Activated naive CD4-positive, alpha-beta T cell treated with anti-CD3 and anti-CD28 coated beads, Interleukin-2, amount 10 ng/mL, durations not matched to agents 7 days and 5 days (primary cell): ENCODE results near the gene ANKK1.

Experiments used
- CTCF ChIA-PET: fragments of 350-600 bp; sonication (Branson Sonifier 250); formaldehyde crosslinking; loops from one replicate; lab custom pipeline; 2021; ENCODE audit warnings: antibody characterized with exemption; lab: Charles Lee
- DNase-seq: peaks from one replicate; pipeline ENCODE4 v3.0.0-alpha.2; 2020
- H3K27ac Mint-ChIP-seq: one replicate; pipeline ENCODE4 v1.8.0; 2021; ENCODE audit warnings: mild to moderate bottlenecking, moderate library complexity, mixed read lengths
- H3K27me3 Mint-ChIP-seq: one replicate; pipeline ENCODE4 v1.8.0; 2021; ENCODE audit warnings: mild to moderate bottlenecking, mixed read lengths
- H3K36me3 Mint-ChIP-seq: one replicate; pipeline ENCODE4 v1.8.0; 2021; ENCODE audit warnings: mixed read lengths
- H3K4me1 Mint-ChIP-seq: one replicate; pipeline ENCODE4 v1.8.0; 2021; ENCODE audit warnings: mixed read lengths
- H3K4me3 Mint-ChIP-seq: one replicate; pipeline ENCODE4 v1.8.0; 2021; ENCODE audit warnings: mild to moderate bottlenecking, moderate library complexity, mixed read lengths
- H3K9me3 Mint-ChIP-seq: one replicate; pipeline ENCODE4 v1.8.0; 2021; ENCODE audit warnings: mixed read lengths

Gene ANKK1

DNA sequence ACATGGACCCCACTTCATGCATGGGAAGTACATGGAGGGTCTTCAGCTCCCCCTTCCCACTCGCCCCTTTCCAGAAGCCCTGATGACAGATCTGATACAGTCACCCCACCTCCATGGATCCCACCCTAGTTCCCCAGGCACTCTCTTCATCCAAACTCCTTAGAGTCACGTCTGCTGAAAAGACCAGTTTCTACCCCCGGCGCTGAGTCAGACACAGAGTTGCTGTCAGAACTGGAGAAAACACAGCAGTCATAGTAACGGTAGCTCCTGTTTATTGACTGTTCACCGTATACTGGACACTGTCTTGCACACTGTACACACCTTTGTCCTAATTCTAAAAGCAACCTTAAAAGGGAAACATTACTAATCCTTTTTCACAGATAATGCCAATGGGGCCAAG, 58.5 kb downstream of the ANKK1 start:
- DNase-seq = no peak
- Mint-ChIP-seq H3K4me1 (no peaks in the 10 kb centered on the region), H3K27ac (no peak overlapping the region), H3K9me3 (no peaks in the 10 kb centered on the region), H3K27me3 (peaks cover 20% of the 10 kb centered on the region), H3K36me3 (no peaks in the 10 kb centered on the region), H3K4me3 (no peak overlapping the region)
- CTCF ChIA-PET = no interaction called here

DNA sequence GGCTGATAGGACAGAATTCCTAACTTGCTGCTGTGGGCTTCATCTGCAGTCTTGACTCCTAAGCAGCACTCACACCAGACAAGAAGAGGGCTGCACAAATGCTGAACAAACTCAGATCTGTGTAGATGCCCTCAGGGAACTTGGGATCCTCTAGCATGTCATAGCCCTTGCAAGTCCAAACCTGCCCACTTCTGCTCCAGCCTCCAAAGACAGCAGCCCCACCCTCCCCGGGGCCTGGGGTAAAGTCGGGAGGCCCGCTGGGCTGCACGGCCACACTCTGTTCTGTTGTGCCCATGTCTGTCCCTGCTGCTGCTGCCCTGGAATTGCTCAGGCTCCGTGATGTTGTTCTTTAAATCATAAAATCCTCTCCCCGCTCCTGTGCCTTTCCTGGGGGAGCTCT, 59.4 kb downstream of the ANKK1 start:
- H3K36me3 Mint-ChIP-seq = no peaks in the 10 kb centered on the region
- DNase-seq = no peak
- H3K4me3 Mint-ChIP-seq = no peak overlapping the region
- no peaks in the 10 kb centered on the region for H3K4me1 Mint-ChIP-seq
- CTCF ChIA-PET = no interaction called here
- no peak overlapping the region for H3K27ac Mint-ChIP-seq
- no peaks in the 10 kb centered on the region for H3K9me3 Mint-ChIP-seq
- H3K27me3 Mint-ChIP-seq = peaks cover 22% of the 10 kb centered on the region

DNA sequence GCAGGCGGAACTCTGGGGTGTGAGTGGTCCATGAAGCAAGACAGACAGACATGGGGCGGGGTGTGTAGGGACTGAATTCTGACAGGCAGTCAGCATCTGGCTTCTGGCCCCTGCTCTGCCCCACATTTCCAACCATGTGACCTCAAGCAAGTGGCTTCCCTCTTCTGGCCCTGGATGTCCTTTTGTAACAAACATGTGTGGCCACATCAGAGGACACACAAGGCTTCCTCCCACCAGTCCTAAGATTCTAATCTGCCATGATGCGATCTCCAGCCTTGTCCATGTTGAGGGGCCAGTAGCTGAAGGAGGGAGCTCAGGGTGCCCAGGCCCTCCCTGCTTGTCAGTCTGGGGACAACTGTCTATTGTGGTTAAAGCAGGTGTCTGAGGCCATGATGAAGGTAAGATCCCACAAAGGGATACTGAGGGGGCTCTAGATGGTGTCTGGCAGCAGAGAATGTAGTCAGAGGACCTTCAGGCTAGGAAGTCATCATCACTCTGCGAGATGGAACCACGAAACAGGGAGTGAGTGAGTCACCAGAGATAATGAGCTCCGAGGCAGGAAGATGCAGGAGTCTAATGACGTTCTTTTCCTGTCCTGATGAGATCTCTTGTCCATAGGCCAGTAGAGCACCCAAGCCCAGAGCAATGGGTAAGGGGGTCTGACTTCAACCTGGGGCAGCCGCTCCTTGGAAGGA, 60.2 kb downstream of the ANKK1 start:
- no peak overlapping the region for H3K4me3 Mint-ChIP-seq
- no peaks in the 10 kb centered on the region for H3K9me3 Mint-ChIP-seq
- peaks cover 16% of the 10 kb centered on the region for H3K27me3 Mint-ChIP-seq
- H3K4me1 Mint-ChIP-seq = no peaks in the 10 kb centered on the region
- DNase-seq = no peak
- H3K36me3 Mint-ChIP-seq = no peaks in the 10 kb centered on the region
- H3K27ac Mint-ChIP-seq = no peak overlapping the region
- CTCF ChIA-PET = no interaction called here

DNA sequence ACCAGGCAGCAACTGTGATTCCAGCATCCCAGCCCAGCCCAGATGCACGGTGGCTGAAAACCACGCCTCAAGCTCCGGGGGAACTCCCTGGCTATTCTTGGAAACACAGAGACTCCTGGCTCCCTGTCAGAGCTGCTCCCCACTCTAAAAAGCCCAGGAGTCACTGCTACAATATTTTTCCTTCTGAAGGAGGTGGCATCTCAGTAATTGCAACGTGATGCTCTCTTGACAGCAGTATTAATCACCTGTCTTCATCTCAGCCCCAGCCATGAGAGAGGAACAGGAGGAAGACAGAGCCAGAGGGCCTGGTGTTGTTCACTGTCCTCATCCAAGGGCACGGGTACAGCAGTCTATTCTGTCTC, 60.7 kb downstream of the ANKK1 start:
- no peaks in the 10 kb centered on the region for H3K9me3 Mint-ChIP-seq
- CTCF ChIA-PET = no interaction called here
- peaks cover 16% of the 10 kb centered on the region for H3K27me3 Mint-ChIP-seq
- no peak overlapping the region for H3K4me3 Mint-ChIP-seq
- DNase-seq = no peak
- H3K4me1 Mint-ChIP-seq = no peaks in the 10 kb centered on the region
- no peak overlapping the region for H3K27ac Mint-ChIP-seq
- no peaks in the 10 kb centered on the region for H3K36me3 Mint-ChIP-seq

DNA sequence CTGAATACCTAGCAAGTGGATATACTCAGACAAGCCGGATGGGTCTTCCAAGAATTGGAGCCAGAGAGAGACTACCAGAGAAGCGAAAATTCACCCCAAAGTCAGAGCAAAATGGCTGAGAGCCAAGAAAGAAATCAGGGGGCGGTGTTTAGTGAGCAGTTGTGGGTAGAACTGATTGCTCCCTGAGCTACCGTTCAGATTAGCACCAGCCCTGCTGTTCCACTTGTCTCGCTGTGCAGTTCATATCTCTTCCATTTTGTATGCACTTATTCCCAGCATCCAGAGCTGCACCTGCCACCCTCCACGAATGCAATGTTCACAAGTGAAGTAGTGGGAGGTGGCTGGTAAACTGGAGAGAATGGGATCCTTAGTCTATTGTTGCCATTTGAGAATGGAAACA, 62.2 kb downstream of the ANKK1 start:
- Mint-ChIP-seq H3K36me3 (no peaks in the 10 kb centered on the region), H3K27me3 (peaks cover 16% of the 10 kb centered on the region), H3K4me1 (no peaks in the 10 kb centered on the region), H3K9me3 (no peaks in the 10 kb centered on the region), H3K4me3 (no peak overlapping the region), H3K27ac (no peak overlapping the region)
- CTCF ChIA-PET = interaction anchor here (0.9 kb wide), 1 partner anchor 183 kb away, joined by 3 read pairs; no protein-coding TSS in a partner anchor
- DNase-seq = no peak
